Hindlimb muscle (tissue), 1 donor: ENCODE data around the gene UBXN10. TPM values are rescaled to one million over a fixed set of nuclear protein-coding genes. Genes with fewer than 3 reads are reported as not detected.

Source experiments
- DNase-seq: peaks from one replicate; pipeline ENCODE4 v3.0.0-alpha.2; 2013
- polyA plus RNA-seq: library from polyadenylated mRNA; unstranded; fragments of 120-200 nt; gene quantifications from one replicate; pipeline ENCODE4 v1.2.1, GENCODE V29; 2013; ENCODE audit not compliant: insufficient read length

UBXN10 gene
- 0.08 TPM for polyA plus RNA-seq

GRCh38 chr1:20185834-20186782 lies at the start of gene UBXN10, which contains the start of gene PLA2G2C:
TSS of gene UBXN10 (plus strand) at chr1:20186096. CDS start at chr1:20190562, 4,466 bp downstream.
TSS of gene PLA2G2C (minus strand) at chr1:20186518. CDS start at chr1:20177363, 9,155 bp downstream.
- no peak for DNase-seq

- no peak for DNase-seq
These were observed 49.6 kb upstream of the UBXN10 start for GRCh38 chr1:20136249-20136648.

GRCh38 chr1:20137055-20137454 lies 48.8 kb upstream of the UBXN10 start:
- DNase-seq = no peak

- DNase-seq = no peak
These were observed 48.3 kb upstream of the UBXN10 start for GRCh38 chr1:20137604-20138003.

- no peak for DNase-seq
These were observed 47.5 kb upstream of the UBXN10 start for GRCh38 chr1:20138346-20138745.

GRCh38 chr1:20138961-20139550 lies 46.8 kb upstream of the UBXN10 start, which contains the start of gene PLA2G2F:
TSS of gene PLA2G2F (plus strand) at chr1:20139323. CDS start at chr1:20139428, 105 bp downstream.
- DNase-seq = no peak

GRCh38 chr1:20139776-20140612 lies 45.9 kb upstream of the UBXN10 start:
- no peak for DNase-seq

- no peak for DNase-seq
These were observed 44.9 kb upstream of the UBXN10 start for GRCh38 chr1:20141001-20141400.

GRCh38 chr1:20141466-20141865 lies 44.4 kb upstream of the UBXN10 start:
- no peak for DNase-seq

- DNase-seq = no peak
These were observed 43.7 kb upstream of the UBXN10 start for GRCh38 chr1:20142001-20142710.

- DNase-seq = no peak
These were observed 42.6 kb upstream of the UBXN10 start for GRCh38 chr1:20143318-20143717.

GRCh38 chr1:20143734-20144565 lies 41.9 kb upstream of the UBXN10 start:
- no peak for DNase-seq

GRCh38 chr1:20147846-20148570 lies 37.9 kb upstream of the UBXN10 start:
- DNase-seq = no peak

- no peak for DNase-seq
These were observed 37.1 kb upstream of the UBXN10 start for GRCh38 chr1:20148571-20149500.

- DNase-seq = no peak
These were observed 36.1 kb upstream of the UBXN10 start for GRCh38 chr1:20149601-20150325.

- DNase-seq = no peak
These were observed 35.6 kb upstream of the UBXN10 start for GRCh38 chr1:20150326-20150705.

- no peak for DNase-seq
These were observed 34.9 kb upstream of the UBXN10 start for GRCh38 chr1:20150969-20151368.

GRCh38 chr1:20151906-20152598 lies 33.8 kb upstream of the UBXN10 start:
- peak; percentile 70 for DNase-seq
